ENCODE measurements around the gene TSTD1.
"Not testable (repeated sequence)": the region's sequence is repeated elsewhere in the genome, so short reads cannot be mapped to it uniquely, and the experiment has no call there.

The TSTD1 gene

DNA sequence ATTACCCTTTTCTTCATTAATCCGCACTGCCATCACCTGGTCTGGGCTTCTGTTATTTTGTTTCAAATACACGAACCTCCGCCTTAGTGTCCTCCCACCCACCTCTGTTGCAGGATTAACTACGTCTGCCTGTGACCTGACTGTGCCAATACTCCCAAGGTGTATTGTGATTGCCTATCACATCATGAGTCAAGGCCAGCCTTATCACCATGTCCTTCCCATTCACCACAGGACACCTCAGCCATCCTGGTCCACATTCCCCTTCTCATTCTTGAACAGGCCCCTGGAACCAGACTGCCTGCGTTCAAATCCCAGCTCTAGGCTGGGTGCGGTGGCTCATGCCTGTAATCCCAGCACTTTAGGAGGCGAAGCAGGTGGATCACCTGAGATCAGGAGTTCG is 32.2 kb downstream of the TSTD1 start:
- no peak for DNase-seq

DNA sequence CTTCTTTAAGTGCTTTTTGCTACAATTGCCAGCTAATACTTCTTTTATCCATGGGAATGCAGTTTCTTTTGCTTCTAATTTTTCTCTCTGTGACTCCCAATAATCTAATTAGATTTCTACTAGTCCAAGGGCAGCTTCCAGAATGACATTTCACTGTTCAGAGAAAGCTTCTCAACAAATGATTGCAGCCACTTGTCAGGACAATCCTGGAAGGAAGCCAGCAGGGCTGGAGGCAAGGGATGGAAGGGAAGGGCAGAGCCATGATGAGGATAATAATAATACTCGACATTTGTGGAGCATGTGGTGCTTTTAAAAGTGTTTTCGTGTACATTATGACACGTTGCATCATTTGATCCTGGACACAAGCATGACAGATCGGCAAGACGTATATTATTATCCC is 37.2 kb downstream of the TSTD1 start:
- no peak for DNase-seq

DNA sequence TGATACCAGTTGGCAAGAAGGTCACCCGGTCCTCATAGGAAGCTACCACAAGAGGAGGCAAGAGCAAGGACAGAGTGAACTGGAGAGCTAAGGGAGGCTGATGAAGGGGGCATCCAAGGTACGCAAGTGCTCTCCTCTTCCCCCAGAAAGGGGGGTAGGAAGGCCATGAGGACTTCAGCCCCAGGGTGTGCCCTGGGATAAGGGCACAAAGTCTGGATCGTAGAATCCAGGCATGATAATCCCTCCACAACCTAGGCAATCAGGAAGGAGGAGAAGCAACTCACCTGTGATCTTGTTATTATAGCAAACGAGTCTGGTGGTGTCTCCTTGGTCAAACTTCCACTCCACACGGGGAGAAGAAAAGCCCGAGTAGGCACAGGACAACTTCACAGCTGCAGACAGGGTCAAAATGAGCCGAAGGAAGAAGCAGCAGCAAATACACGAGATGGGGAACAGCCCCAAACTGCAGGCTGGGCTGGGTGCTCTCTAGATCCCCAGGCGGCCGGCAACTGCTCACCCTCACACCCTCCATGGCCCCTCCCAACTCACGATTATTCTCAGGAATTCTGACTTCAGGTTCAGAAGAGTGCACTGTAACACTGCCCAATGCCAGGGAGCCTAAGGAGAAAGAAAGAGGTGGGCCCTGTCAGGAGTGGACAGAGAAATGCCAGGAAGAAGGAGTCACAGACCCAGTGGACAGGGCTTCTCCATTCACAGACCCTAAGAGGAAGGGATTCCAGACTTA is 37.9 kb downstream of the TSTD1 start:
- DNase-seq: no peak

DNA sequence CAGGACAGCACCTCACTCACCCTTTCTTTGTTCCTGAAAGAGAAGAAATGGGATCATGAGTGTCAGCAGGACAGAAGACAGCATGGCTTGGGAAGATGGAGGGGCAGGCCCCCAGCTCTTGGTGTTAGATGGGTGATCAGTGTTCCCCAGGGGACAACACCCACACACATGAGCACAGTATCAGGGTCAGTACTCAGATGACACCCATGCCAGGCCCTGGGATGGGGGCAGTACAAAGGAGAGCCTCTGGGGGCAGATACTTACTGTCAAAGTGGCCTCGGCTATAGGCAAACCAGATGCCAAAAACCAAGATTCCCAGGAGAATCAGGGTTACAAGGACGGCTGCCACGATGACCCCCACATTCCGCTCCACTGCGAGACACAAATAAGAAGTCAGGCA is 39.4 kb downstream of the TSTD1 start:
- DNase-seq: no peak

DNA sequence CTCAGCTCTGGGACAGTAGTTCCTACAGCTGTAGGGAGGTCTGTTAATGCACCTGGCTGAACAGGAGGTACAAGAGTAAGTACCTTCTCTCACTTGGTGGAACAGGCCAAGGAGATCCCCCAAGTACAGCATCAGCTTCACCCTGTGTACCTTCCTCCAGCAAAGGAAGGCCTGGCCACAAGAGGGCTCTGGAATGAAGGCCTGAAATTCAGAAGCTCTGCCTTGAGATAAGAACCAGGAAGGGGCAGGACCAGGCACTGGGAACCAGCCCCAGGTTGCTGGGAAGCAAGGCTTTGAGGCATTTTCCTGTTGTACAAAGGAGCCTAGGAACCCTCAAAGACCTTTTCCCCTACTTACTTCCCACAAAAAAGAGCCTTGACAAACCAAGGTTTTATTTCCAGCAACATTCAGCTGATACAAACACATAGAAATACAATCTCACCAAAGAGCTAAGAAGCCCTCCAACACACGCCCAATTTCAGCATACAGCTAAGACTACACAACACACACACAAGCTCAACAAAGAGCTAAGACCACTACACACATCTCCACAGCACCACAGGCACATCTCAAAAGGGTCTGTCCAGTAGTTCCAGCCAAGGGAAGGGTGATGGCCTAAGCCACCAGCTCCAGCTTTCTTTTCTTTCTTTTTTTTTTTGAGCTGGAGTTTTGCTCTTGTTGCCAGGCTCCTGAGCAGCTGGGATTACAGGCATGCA is 41.3 kb downstream of the TSTD1 start:
- DNase-seq: peak in 1 of 2 experiments; percentile 66

DNA sequence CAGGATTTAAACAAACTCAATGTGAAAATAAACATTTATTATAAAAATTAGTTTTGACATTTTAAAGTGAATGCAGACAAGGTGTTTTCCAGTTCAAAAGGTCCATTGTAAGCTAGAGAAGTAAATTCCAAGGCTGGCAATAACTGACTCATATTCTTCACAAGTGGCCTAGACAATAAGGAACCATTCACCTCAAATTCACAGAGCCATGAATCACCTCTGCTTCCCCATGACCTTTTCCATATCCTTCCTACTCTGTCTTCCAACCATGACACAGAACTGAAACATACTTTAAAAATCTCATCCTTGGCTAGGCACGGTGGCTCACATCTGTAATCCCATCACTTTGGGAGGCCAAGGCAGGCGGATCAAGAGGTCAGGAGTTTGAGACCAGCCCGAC is 42.6 kb downstream of the TSTD1 start:
- DNase-seq: peak in 1 of 2 experiments; percentile 24

DNA sequence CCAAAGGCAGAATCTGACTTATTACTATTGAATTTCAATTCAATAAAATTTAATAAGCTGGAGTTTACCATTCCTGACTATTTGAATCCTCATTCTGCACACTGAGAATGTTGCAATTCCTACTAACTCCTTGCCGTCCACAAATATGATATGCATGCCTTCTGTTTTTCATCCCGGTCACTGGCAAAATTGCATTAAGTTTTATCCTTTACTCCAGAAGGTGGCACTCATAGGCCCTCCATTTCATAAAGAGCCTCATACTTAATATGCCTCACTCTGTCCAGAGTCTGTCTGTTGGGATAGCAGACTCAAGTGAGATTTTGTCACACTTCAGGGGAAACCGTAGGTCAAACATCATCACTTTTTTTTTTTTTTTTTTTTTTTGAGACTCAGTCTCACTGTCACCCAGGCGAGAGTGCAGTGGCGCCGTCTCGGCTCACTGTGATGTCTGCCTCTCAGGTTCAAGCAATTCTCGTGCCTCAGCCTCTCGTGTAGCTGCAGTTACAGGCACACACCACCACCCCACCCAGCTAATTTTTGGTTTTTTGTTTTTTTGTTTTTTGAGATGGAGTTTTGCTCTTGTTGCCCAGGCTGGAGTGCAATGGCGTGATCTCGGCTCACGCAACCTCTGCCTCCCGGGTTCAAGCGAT is 45.1 kb downstream of the TSTD1 start:
- peak in 1 of 2 experiments; percentile 36 for DNase-seq

DNA sequence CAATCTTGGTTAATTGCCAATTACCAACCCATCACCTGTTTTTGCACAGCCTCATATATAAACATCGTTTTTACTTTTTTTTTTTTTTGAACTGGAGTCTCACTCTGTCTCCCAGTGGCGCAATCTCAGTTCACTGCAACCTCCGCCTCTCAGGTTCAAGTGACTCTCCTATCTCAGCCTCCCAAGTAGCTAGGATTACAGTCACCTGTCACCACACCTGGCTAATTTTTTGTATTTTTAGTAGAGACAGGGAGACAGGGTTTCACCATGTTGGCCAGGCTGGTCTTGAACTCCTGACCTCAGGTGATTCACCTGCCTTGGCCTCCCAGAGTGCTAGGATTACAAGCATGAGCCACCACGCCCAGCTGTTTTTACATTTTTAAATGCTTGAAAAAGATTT is 46.7 kb downstream of the TSTD1 start:
- DNase-seq: not testable (repeated sequence)

Measured in SW 1271 (cell line).